Measurements from ENCODE around the gene TRIM66. TPM values are rescaled to one million over a fixed set of nuclear protein-coding genes. Genes with fewer than 3 reads are reported as not detected.

TRIM66 gene
- total RNA-seq, 1 donor from 2014 or later, result 11.0 TPM

GRCh38 chr11:8577791-8578581 lies 104.5 kb downstream of the TRIM66 start:
- Histone ChIP-seq H3K9me3 (no peaks in the 10 kb centered on the region), H3K27ac (no peak overlapping the region), H3K27me3 (ENCODE audit: low read depth) (no peaks in the 10 kb centered on the region), H3K4me3 (no peak overlapping the region), H3K4me1 (no peaks in the 10 kb centered on the region), H3K36me3 (no peaks in the 10 kb centered on the region)
- TF ChIP-seq, protein P1, sequence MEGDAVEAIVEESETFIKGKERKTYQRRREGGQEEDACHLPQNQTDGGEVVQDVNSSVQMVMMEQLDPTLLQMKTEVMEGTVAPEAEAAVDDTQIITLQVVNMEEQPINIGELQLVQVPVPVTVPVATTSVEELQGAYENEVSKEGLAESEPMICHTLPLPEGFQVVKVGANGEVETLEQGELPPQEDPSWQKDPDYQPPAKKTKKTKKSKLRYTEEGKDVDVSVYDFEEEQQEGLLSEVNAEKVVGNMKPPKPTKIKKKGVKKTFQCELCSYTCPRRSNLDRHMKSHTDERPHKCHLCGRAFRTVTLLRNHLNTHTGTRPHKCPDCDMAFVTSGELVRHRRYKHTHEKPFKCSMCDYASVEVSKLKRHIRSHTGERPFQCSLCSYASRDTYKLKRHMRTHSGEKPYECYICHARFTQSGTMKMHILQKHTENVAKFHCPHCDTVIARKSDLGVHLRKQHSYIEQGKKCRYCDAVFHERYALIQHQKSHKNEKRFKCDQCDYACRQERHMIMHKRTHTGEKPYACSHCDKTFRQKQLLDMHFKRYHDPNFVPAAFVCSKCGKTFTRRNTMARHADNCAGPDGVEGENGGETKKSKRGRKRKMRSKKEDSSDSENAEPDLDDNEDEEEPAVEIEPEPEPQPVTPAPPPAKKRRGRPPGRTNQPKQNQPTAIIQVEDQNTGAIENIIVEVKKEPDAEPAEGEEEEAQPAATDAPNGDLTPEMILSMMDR (IDR thresholded peaks at IDR 0.05), result no peak
- DNase-seq (no peak), ATAC-seq (no peak)
- intact Hi-C loops (cut with DNase I), result no loop called here

DNA sequence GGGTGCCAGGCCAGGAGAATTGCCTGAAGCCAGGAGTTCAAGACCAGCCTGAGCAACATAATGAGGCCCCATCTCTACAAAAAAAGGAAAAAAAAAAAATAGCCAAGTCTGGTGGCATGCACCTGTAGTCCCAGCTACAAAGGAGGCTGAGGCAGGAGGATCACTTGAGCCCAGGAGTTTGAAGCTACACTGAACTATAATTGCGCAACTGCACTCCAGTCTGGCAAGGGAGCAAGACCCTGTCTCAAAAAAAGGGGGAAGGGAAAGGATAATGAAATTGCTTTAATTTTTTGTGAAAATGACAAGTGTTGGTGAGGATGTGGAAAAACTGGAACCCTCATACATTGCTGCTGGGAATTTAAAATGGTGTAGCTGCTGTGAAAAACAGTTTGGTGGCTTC lies 107.7 kb downstream of the TRIM66 start:
- no peaks in the 10 kb centered on the region for H3K36me3 ChIP-seq
- no peaks in the 10 kb centered on the region for H3K9me3 ChIP-seq
- no peaks in the 10 kb centered on the region for H3K4me1 ChIP-seq
- H3K27ac ChIP-seq, result no peak overlapping the region
- H3K27me3 ChIP-seq (ENCODE audit: low read depth), result no peaks in the 10 kb centered on the region
- DNase-seq, result no peak
- intact Hi-C loops (cut with DNase I), result no loop called here
- TF ChIP-seq, protein P1 (IDR thresholded peaks at IDR 0.05), result no peak
- ATAC-seq, result no peak
- H3K4me3 ChIP-seq, result no peak overlapping the region

- TF ChIP-seq, protein P1 (IDR thresholded peaks at IDR 0.05), result no peak
- no peak for DNase-seq
These were observed 108.7 kb downstream of the TRIM66 start for GRCh38 chr11:8573777-8574176.

GRCh38 chr11:8567602-8568198 lies 114.8 kb downstream of the TRIM66 start:
- ATAC-seq (no peak), DNase-seq (no peak)
- Histone ChIP-seq H3K36me3 (no peaks in the 10 kb centered on the region), H3K27ac (no peak overlapping the region), H3K4me1 (no peaks in the 10 kb centered on the region), H3K27me3 (ENCODE audit: low read depth) (no peaks in the 10 kb centered on the region), H3K4me3 (no peak overlapping the region), H3K9me3 (no peaks in the 10 kb centered on the region)
- TF ChIP-seq, protein P1 (IDR thresholded peaks at IDR 0.05), result no peak
- intact Hi-C loops (cut with DNase I), result no loop called here

More at GRCh38 chr11:8573777-8574176, 108.7 kb downstream of the TRIM66 start:
- Histone ChIP-seq H3K27ac (no peak overlapping the region), H3K4me1 (no peaks in the 10 kb centered on the region), H3K27me3 (ENCODE audit: low read depth) (no peaks in the 10 kb centered on the region), H3K36me3 (no peaks in the 10 kb centered on the region), H3K9me3 (no peaks in the 10 kb centered on the region), H3K4me3 (no peak overlapping the region)
- intact Hi-C loops (cut with DNase I), result no loop called here
- no peak for ATAC-seq

GRCh38 chr11:8566613-8567210 lies 115.8 kb downstream of the TRIM66 start:
- no peak for DNase-seq
- no peaks in the 10 kb centered on the region for H3K36me3 ChIP-seq
- no peak overlapping the region for H3K27ac ChIP-seq
- peak; percentile 21 to 71 for ATAC-seq
- H3K4me1 ChIP-seq, result no peaks in the 10 kb centered on the region
- H3K9me3 ChIP-seq, result peaks cover 3% of the 10 kb centered on the region
- intact Hi-C loops (cut with DNase I), result no loop called here
- H3K27me3 ChIP-seq (ENCODE audit: low read depth), result no peaks in the 10 kb centered on the region
- H3K4me3 ChIP-seq, result no peak overlapping the region
- TF ChIP-seq, protein P1 (IDR thresholded peaks at IDR 0.05), result peak; percentile 67
